ENCODE data around the gene MBD5. TPM values are rescaled to one million over a fixed set of nuclear protein-coding genes. Genes with fewer than 3 reads are reported as not detected.
"Not testable (repeated sequence)": the region's sequence is repeated elsewhere in the genome, so short reads cannot be mapped to it uniquely, and the experiment has no call there.

Gene MBD5
- total and polyA plus RNA-seq, 5 donors, result 5.6 to 37.0 (median 33.9) TPM

DNA sequence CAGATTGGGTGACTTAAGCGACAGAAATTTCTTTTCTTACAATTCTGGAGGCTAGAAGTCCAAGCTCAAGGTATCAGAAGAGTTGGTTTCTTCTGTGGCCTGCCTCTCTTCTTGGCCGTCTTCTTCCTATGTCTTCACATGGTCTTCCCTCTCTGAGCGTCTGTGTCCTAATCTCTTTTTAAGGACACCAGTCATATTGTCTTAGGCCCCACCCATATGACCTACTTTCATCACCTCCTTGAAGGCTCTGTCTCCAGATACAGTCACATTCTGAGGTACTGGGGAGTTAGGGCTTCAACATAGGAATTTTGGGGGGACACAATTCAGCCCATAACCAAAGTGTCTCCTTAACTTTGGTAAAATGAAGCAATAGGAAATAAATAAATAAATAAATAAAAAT, 512.8 kb downstream of the MBD5 start:
- Histone ChIP-seq H3K27ac (ENCODE audit: low read length) (no peak overlapping the region), H3K9me3 (ENCODE audit: control insufficient read depth, low read length) (no peaks in the 10 kb centered on the region), H3K4me1 (ENCODE audit: control insufficient read depth, insufficient read depth, low read length) (peaks cover 2% of the 10 kb centered on the region), H3K4me3 (ENCODE audit: low read length) (no peak overlapping the region), H3K27me3 (ENCODE audit: control insufficient read depth, insufficient read depth) (no peaks in the 10 kb centered on the region)
- 72% methylated on average over 3 of the region's 3 CpGs for WGBS
- intact Hi-C loops (cut with DNase I), result no loop called here
- no peak for ATAC-seq
- DNase-seq, result no peak

DNA sequence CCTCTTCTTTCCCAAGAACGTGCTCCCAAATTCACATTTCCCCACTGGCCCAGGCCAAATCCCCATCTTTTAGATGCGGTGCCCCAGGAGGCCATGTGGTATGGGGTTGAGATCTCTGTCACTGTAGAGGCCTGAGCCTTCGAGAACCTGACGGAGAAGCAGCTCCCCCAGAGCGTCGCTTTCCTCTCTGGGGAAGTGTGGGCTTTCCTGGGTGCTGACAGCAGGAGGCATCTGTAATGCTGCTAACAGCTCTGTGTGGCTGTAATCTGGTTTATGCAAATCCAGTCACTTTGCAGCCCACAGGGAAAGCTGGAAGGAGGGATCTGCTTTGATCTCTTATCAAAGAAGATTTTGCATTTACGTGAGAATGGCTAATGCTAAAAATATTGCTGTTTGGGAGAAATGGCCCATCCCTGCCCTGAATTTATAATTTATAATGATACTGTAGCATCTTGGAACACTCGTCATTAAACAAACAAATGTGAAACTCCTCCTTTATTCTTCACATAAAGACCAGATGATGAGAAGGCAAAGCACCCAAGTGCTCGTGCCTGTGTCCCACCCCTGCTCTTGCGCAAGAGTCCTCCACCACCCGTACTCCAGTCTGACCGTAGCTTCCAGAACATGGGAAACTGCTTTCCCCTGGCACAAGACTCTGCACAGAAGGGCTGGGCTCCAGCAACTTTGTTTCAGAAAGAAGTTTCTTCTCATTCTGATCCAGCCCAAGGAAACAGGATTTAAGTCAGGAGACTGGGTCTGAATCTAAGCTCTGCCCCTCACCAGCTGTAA, 513.7 kb downstream of the MBD5 start:
- no peak overlapping the region for H3K4me3 ChIP-seq (ENCODE audit: low read length)
- peak; percentile 73 to 84 for ATAC-seq
- H3K9me3 ChIP-seq (ENCODE audit: control insufficient read depth, low read length), result no peaks in the 10 kb centered on the region
- peak; percentile 66 to 87 (median 82) for DNase-seq
- 41% methylated on average over 12 of the region's 12 CpGs for WGBS
- no peak overlapping the region for H3K27ac ChIP-seq (ENCODE audit: low read length)
- H3K27me3 ChIP-seq (ENCODE audit: control insufficient read depth, insufficient read depth), result no peaks in the 10 kb centered on the region
- intact Hi-C loops (cut with DNase I), result no loop called here
- peaks cover 2% of the 10 kb centered on the region for H3K4me1 ChIP-seq (ENCODE audit: control insufficient read depth, insufficient read depth, low read length)

DNA sequence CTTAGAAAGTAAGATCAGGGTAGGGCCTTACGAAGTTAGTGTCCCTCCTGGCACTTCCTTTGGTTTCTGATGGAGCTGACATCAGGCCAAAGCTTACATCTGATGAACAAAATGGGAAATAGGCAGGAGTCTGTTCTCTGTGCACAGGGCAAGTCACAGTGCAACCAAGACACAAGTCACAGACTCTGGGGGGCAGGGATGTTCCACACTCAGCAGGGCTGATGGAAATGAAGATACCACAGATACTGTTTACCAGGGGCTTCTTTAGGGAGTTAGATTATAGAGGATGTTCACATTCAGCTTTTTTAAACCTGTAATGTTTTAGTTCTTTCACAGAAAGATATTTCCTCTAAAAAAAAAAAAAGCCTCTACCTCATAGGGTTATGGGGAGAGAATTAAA, 517.5 kb downstream of the MBD5 start:
- 69% methylated on average over 1 of the region's 1 CpG for WGBS
- Histone ChIP-seq H3K4me3 (ENCODE audit: low read length) (no peak overlapping the region), H3K27ac (ENCODE audit: low read length) (no peak overlapping the region), H3K4me1 (ENCODE audit: control insufficient read depth, insufficient read depth, low read length) (peaks cover 2% of the 10 kb centered on the region), H3K9me3 (ENCODE audit: control insufficient read depth, low read length) (no peaks in the 10 kb centered on the region), H3K27me3 (ENCODE audit: control insufficient read depth, insufficient read depth) (no peaks in the 10 kb centered on the region)
- ATAC-seq (no peak), DNase-seq (no peak)
- intact Hi-C loops (cut with DNase I), result no loop called here

DNA sequence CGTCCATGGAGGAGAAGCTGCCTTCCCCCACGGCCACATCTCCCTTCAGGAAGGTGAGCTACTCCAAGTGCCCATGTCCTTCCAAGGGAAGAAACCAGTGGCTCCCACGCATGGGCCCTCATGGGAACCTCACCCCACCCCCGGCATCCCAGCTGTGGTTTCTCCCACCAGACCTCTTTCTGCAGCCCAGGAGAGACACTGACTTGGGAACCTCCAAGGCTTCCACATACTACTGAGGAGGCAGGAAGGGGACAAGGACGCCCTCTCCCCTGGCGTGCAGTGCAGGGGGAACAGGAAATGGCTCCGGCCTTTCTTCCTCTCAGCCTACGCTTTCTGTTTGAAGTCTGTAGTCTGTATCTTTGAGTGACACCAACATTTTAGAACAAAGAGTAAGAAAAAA, 519.1 kb downstream of the MBD5 start:
- intact Hi-C loops (cut with DNase I), result no loop called here
- Histone ChIP-seq H3K9me3 (ENCODE audit: control insufficient read depth, low read length) (no peaks in the 10 kb centered on the region), H3K27me3 (ENCODE audit: control insufficient read depth, insufficient read depth) (no peaks in the 10 kb centered on the region), H3K4me3 (ENCODE audit: low read length) (no peak overlapping the region), H3K4me1 (ENCODE audit: control insufficient read depth, insufficient read depth, low read length) (no peaks in the 10 kb centered on the region), H3K27ac (ENCODE audit: low read length) (no peak overlapping the region)
- 62% methylated on average over 8 of the region's 8 CpGs for WGBS
- DNase-seq (no peak), ATAC-seq (no peak)

DNA sequence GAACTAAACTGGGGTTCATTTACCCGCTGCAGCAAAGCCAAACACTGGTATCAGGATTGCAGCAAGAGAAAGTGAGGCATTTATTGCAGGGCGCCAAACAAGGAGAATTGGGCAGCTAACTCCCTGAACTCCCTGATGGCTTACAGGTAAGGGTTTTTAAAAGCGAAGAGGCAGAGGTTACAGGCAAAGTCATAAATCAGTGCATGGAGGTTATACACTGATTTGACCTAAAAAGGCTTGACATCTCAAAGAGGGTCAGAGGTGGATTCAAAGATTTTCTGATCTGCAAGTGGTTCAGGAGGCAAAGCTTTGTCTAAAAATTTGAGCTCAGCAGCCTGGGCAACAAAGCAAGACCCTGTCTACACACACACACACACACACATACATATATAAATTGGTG, 520.9 kb downstream of the MBD5 start:
- intact Hi-C loops (cut with DNase I), result no loop called here
- Histone ChIP-seq H3K27ac (ENCODE audit: low read length) (no peak overlapping the region), H3K27me3 (ENCODE audit: control insufficient read depth, insufficient read depth) (no peaks in the 10 kb centered on the region), H3K4me3 (ENCODE audit: low read length) (no peak overlapping the region), H3K4me1 (ENCODE audit: control insufficient read depth, insufficient read depth, low read length) (no peaks in the 10 kb centered on the region), H3K9me3 (ENCODE audit: control insufficient read depth, low read length) (no peaks in the 10 kb centered on the region)
- WGBS, result 97% methylated on average over 3 of the region's 3 CpGs
- DNase-seq (no peak), ATAC-seq (no peak)

DNA sequence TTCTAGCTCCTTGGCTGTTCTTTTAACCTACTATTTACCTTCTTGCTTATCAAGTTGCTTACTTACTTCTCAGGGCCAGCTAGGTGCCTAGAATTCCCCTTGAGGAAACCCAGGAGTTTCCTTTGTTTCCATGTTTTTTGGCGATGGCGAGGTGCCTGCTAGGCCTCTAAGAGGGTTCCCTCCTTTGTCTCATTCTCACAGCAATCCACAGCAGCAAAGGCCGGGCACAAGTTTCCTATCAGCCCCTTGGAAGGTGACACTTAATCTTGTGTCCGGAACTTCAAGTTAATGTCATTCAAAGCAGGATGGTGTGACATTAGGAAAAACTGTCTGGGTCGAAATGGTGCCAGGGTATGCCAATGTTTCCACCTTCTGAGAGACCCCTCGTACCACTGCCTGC, 521.7 kb downstream of the MBD5 start:
- H3K27ac ChIP-seq (ENCODE audit: low read length), result no peak overlapping the region
- intact Hi-C loops (cut with DNase I), result no loop called here
- no peaks in the 10 kb centered on the region for H3K27me3 ChIP-seq (ENCODE audit: control insufficient read depth, insufficient read depth)
- WGBS, result 79% methylated on average over 6 of the region's 6 CpGs
- no peaks in the 10 kb centered on the region for H3K9me3 ChIP-seq (ENCODE audit: control insufficient read depth, low read length)
- no peaks in the 10 kb centered on the region for H3K4me1 ChIP-seq (ENCODE audit: control insufficient read depth, insufficient read depth, low read length)
- no peak for DNase-seq
- H3K4me3 ChIP-seq (ENCODE audit: low read length), result no peak overlapping the region
- no peak for ATAC-seq

DNA sequence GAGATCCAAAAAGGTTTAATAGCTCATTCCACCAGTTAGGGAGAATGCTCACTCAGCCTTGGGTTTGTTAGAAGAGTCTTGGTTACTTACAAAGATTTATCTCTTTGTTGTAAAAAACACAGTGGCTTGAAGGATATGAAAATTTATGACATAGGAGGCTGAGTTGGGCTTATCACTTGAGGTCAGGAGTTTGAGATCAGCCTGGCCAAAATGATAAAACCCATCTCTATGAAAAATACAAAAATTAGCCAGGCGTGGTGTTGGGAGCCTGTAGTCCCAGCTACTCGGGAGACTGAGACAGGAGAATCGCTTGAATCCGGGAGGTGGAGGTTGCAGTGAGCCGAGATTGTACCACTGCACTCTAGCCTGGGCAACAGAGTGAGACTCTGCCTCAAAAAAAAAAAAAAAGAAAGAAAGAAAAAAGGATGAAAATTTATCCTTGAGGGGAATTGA, 522.2 kb downstream of the MBD5 start:
- H3K27me3 ChIP-seq (ENCODE audit: control insufficient read depth, insufficient read depth); DNase-seq; intact Hi-C loops (cut with DNase I); H3K27ac ChIP-seq (ENCODE audit: low read length); H3K9me3 ChIP-seq (ENCODE audit: control insufficient read depth, low read length); H3K4me3 ChIP-seq (ENCODE audit: low read length); ATAC-seq; H3K4me1 ChIP-seq (ENCODE audit: control insufficient read depth, insufficient read depth, low read length): not testable (repeated sequence)
- WGBS, result 90% methylated on average over 5 of the region's 5 CpGs

DNA sequence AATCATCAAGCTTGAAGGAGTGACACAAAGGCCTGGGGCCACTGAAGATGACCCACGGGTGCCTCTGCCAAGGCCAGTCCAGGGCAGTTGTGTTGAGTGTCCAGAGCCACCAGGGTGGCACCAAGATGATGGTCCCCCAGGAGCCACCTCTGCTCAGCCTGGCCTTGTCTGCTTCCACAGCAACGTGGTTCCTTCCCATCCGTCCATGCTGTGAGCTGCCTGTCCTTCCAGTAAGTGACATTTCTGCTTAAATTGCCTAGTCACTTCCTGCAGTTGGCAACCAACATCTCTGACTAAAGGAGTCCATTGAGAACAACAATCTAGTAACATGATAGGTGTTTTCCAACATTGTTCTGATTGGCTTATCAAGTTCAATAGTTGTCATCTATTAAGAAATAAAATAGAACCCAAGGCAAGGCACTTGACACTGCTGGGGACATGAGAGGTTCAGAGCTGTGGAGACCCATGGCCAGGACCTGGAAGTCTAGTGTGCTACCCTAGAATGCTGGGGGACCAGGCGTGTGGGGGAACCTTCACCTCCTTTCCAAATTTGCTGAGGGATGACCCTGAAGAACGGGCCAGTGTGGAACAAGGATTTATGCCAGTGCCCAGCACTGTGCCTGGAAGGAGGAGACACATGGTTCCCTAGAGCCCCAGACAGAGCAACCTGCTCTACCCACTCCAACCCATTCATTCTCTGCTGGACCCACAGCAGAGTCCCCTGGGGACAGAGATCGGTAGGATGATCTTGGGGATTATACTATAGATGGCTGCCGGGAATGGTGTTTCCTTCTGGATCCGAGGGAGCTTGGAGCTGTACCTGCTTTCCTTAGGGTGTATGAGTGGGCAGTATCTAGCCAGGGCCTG, 524.7 kb downstream of the MBD5 start:
- intact Hi-C loops (cut with DNase I), result no loop called here
- H3K4me3 ChIP-seq (ENCODE audit: low read length), result no peak overlapping the region
- no peaks in the 10 kb centered on the region for H3K27me3 ChIP-seq (ENCODE audit: control insufficient read depth, insufficient read depth)
- H3K27ac ChIP-seq (ENCODE audit: low read length), result no peak overlapping the region
- no peaks in the 10 kb centered on the region for H3K9me3 ChIP-seq (ENCODE audit: control insufficient read depth, low read length)
- no peak for ATAC-seq
- 88% methylated on average over 8 of the region's 8 CpGs for WGBS
- no peaks in the 10 kb centered on the region for H3K4me1 ChIP-seq (ENCODE audit: control insufficient read depth, insufficient read depth, low read length)
- DNase-seq, result no peak

DNA sequence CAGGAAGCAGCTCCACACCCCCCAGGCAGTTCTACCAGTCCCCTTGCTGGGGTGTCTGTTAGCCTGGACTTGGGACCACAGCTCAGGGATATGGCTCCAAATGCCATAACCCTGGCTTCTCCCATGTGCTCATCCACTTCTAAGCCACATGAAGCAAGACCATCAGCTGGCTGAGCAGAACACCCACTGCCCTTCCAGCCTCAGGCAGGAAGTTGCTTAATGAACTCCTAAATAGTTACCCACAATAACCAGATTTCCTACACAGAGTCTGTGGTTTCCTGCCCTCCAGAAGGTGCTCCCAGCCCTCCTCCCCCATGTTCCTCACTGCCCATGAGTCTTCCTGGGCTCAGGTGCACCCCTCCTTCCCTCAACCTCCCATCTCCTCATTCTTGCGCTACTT, 525.4 kb downstream of the MBD5 start:
- Histone ChIP-seq H3K27me3 (ENCODE audit: control insufficient read depth, insufficient read depth) (no peaks in the 10 kb centered on the region), H3K9me3 (ENCODE audit: control insufficient read depth, low read length) (no peaks in the 10 kb centered on the region), H3K27ac (ENCODE audit: low read length) (no peak overlapping the region), H3K4me3 (ENCODE audit: low read length) (no peak overlapping the region), H3K4me1 (ENCODE audit: control insufficient read depth, insufficient read depth, low read length) (no peaks in the 10 kb centered on the region)
- intact Hi-C loops (cut with DNase I), result no loop called here
- ATAC-seq (no peak), DNase-seq (no peak)
- 82% methylated on average over 1 of the region's 1 CpG for WGBS

DNA sequence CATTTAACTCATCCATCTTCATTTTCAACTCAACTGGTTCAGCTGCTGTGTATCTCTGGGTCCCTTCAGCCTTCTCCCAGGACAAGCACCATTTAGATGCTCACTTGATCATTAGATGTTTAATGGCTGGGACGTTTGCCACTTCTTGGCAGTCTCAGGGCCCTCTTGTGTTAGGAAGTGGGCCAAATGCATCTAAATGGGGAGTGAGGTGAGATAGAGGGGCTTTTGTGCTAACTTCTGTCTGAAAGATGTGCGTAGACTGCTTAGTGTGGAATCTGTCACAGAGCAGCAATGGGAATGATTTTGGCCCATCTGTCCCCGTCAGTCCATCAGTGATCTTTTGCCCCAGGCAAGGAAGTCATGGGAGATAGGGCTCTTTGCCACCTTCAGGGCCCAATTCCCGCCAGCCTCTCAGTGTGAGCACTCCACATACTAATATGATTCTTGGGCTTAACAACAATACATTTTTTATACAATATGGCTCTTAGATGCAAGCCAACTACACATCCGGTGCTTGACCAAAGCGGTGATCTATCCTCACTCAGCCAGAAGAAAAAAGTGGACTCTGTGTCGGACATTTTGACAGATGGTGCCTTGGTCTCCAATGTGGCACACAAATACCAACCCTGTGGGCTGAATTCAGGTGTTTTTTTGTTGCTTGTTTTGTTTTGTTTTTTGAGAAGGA, 528.0 kb downstream of the MBD5 start:
- Histone ChIP-seq H3K9me3 (ENCODE audit: control insufficient read depth, low read length) (no peaks in the 10 kb centered on the region), H3K4me1 (ENCODE audit: control insufficient read depth, insufficient read depth, low read length) (no peaks in the 10 kb centered on the region), H3K27me3 (ENCODE audit: control insufficient read depth, insufficient read depth) (no peaks in the 10 kb centered on the region), H3K27ac (ENCODE audit: low read length) (no peak overlapping the region), H3K4me3 (ENCODE audit: low read length) (no peak overlapping the region)
- no peak for DNase-seq
- WGBS, result 85% methylated on average over 7 of the region's 7 CpGs
- no peak for ATAC-seq
- intact Hi-C loops (cut with DNase I), result no loop called here

All from right cardiac atrium (tissue), 5 donors.